ENCODE measurements around the gene NIP7. TPM values are rescaled to one million over a fixed set of nuclear protein-coding genes. Genes with fewer than 3 reads are reported as not detected.

The NIP7 gene
- total and polyA plus RNA-seq, 9 of the 15 experiments (the other 6 are each of a cell fraction or from before 2014, with no cell fraction given) = 28.9 to 85.5 (median 72.5) TPM

GRCh38 chr16:69339289-69340094 lies at the start of gene NIP7, which contains the start of gene COG8 (continued):
- TF ChIP-seq, protein P1, sequence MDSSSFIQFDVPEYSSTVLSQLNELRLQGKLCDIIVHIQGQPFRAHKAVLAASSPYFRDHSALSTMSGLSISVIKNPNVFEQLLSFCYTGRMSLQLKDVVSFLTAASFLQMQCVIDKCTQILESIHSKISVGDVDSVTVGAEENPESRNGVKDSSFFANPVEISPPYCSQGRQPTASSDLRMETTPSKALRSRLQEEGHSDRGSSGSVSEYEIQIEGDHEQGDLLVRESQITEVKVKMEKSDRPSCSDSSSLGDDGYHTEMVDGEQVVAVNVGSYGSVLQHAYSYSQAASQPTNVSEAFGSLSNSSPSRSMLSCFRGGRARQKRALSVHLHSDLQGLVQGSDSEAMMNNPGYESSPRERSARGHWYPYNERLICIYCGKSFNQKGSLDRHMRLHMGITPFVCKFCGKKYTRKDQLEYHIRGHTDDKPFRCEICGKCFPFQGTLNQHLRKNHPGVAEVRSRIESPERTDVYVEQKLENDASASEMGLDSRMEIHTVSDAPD (CRISPR knock-in tag; IDR thresholded peaks at IDR 0.05) = no peak
- no peak for TF ChIP-seq RBM34 (IDR thresholded peaks at IDR 0.05; ENCODE audit: borderline replicate concordance, insufficient read depth, low read length)
- TF ChIP-seq MITF (IDR thresholded peaks at IDR 0.05) = 0 out of 2 replicates have a peak, but pooled peaks have one; percentile 6
- no peak for TF ChIP-seq EZH2 (IDR thresholded peaks at IDR 0.05; ENCODE audit: borderline replicate concordance, low read depth, low read length)
- no peak for TF ChIP-seq ASH1L (IDR thresholded peaks at IDR 0.05; ENCODE audit: borderline replicate concordance, low read depth, partially characterized antibody)
- no peak for TF ChIP-seq NR0B1 (IDR thresholded peaks at IDR 0.05; ENCODE audit: partially characterized antibody)
- TF ChIP-seq ZFP30 (CRISPR knock-in tag; IDR thresholded peaks at IDR 0.05; ENCODE audit: borderline replicate concordance) = no peak
- no peak for TF ChIP-seq SRSF9 (IDR thresholded peaks at IDR 0.05; ENCODE audit: borderline replicate concordance, low read depth, low read length)
- no peak for TF ChIP-seq TRIM25 (IDR thresholded peaks at IDR 0.05; ENCODE audit: borderline replicate concordance)
- no peak for TF ChIP-seq MCM3 (IDR thresholded peaks at IDR 0.05)
- TF ChIP-seq ILK (tag; IDR thresholded peaks at IDR 0.05; ENCODE audit: borderline replicate concordance, low read depth) = no peak
- TF ChIP-seq PCBP2 (IDR thresholded peaks at IDR 0.05; ENCODE audit: low read depth, low read length, poor library complexity, severe bottlenecking) = no peak
- no peak for TF ChIP-seq USF1 (CRISPR knock-in tag; IDR thresholded peaks at IDR 0.05)
- no peak for TF ChIP-seq NFATC3 (IDR thresholded peaks at IDR 0.05)
- 0 out of 2 replicates have a peak, but pooled peaks have one; percentile 15 for TF ChIP-seq MEF2D (tag; conservative IDR thresholded peaks at IDR 0.05; ENCODE audit: low read depth)

Data from K562 (cell line).